Muscle layer of colon (tissue), 2 donors: Measurements from ENCODE around the gene PRDM16.
"Not testable (repeated sequence)": the region's sequence is repeated elsewhere in the genome, so short reads cannot be mapped to it uniquely, and the experiment has no call there.

Experiments used
- H3K27ac ChIP-seq: one replicate; pipeline ENCODE4 v1.7.0; 2013; ENCODE audit warnings: low read depth, mild to moderate bottlenecking, low read length, moderate library complexity
- H3K27me3 ChIP-seq, 2 donors: one replicate each; pipeline ENCODE4 v1.7.0; 2013; ENCODE audit warnings: low read length in 2 of 2, mild to moderate bottlenecking in 2 of 2; ENCODE audit not compliant: insufficient read depth in 2 of 2, control insufficient read depth in 1 of 2
- H3K36me3 ChIP-seq: one replicate; pipeline ENCODE4 v1.7.0; 2013; ENCODE audit warnings: mild to moderate bottlenecking, low read length; ENCODE audit not compliant: insufficient read depth
- H3K4me1 ChIP-seq: one replicate; pipeline ENCODE4 v1.7.0; 2013; ENCODE audit warnings: mild to moderate bottlenecking, low read length; ENCODE audit not compliant: insufficient read depth
- H3K4me3 ChIP-seq, 2 donors: one replicate each; pipeline ENCODE4 v1.7.0; 2013; ENCODE audit warnings: low read length in 2 of 2, low read depth in 1 of 2, mild to moderate bottlenecking in 1 of 2, moderate library complexity in 1 of 2
- H3K9ac ChIP-seq: one replicate; pipeline ENCODE4 v1.7.0; 2013; ENCODE audit warnings: low read length
- H3K9me3 ChIP-seq: one replicate; pipeline ENCODE4 v1.7.0; 2013; ENCODE audit warnings: mild to moderate bottlenecking, low read length
- donor health status: abdominal sarcoma.
- donor health status: Adenocarcinoma of cecum.

The PRDM16 gene

GRCh38 chr1:3080053-3080955 lies 11.3 kb downstream of the PRDM16 start:
- H3K4me1 ChIP-seq = no peaks in the 10 kb centered on the region
- H3K4me3 ChIP-seq = no peak overlapping the region
- no peak overlapping the region for H3K9ac ChIP-seq
- H3K27me3 ChIP-seq = peaks cover 0 to 37% of the 10 kb centered on the region in 2 donors
- H3K9me3 ChIP-seq = no peaks in the 10 kb centered on the region
- H3K36me3 ChIP-seq = no peaks in the 10 kb centered on the region
- H3K27ac ChIP-seq = no peak overlapping the region

- Histone ChIP-seq H3K4me3 (no peak overlapping the region), H3K9me3 (no peaks in the 10 kb centered on the region), H3K27ac (no peak overlapping the region), H3K9ac (no peak overlapping the region), H3K36me3 (no peaks in the 10 kb centered on the region), H3K4me1 (no peaks in the 10 kb centered on the region), H3K27me3 (peaks cover 0 to 28% of the 10 kb centered on the region in 2 donors)
These were observed 12.2 kb downstream of the PRDM16 start for GRCh38 chr1:3081171-3081683.

- H3K4me3 ChIP-seq = no peak overlapping the region
- no peaks in the 10 kb centered on the region for H3K36me3 ChIP-seq
- no peak overlapping the region for H3K27ac ChIP-seq
- H3K9ac ChIP-seq = no peak overlapping the region
- H3K4me1 ChIP-seq = no peaks in the 10 kb centered on the region
- H3K27me3 ChIP-seq = peaks cover 0 to 22% of the 10 kb centered on the region in 2 donors
- no peaks in the 10 kb centered on the region for H3K9me3 ChIP-seq
These were observed 13.0 kb downstream of the PRDM16 start for GRCh38 chr1:3082051-3082450.

GRCh38 chr1:3082571-3083516 lies 13.8 kb downstream of the PRDM16 start:
- no peak overlapping the region for H3K27ac ChIP-seq
- H3K36me3 ChIP-seq = no peaks in the 10 kb centered on the region
- peaks cover 0 to 16% of the 10 kb centered on the region in 2 donors for H3K27me3 ChIP-seq
- no peaks in the 10 kb centered on the region for H3K4me1 ChIP-seq
- no peak overlapping the region for H3K9ac ChIP-seq
- no peak overlapping the region for H3K4me3 ChIP-seq
- H3K9me3 ChIP-seq = no peaks in the 10 kb centered on the region

GRCh38 chr1:3084154-3084553 lies 15.2 kb downstream of the PRDM16 start:
- Histone ChIP-seq H3K27ac (no peak overlapping the region), H3K36me3 (no peaks in the 10 kb centered on the region), H3K9me3 (no peaks in the 10 kb centered on the region), H3K4me3 (no peak overlapping the region), H3K27me3 (peaks cover 0 to 7% of the 10 kb centered on the region in 2 donors), H3K9ac (no peak overlapping the region), H3K4me1 (no peaks in the 10 kb centered on the region)

- peaks cover 0 to 6% of the 10 kb centered on the region in 2 donors for H3K27me3 ChIP-seq
- H3K27ac ChIP-seq = no peak overlapping the region
- no peak overlapping the region for H3K9ac ChIP-seq
- no peaks in the 10 kb centered on the region for H3K9me3 ChIP-seq
- H3K4me3 ChIP-seq = no peak overlapping the region
- H3K4me1 ChIP-seq = no peaks in the 10 kb centered on the region
- no peaks in the 10 kb centered on the region for H3K36me3 ChIP-seq
These were observed 15.7 kb downstream of the PRDM16 start for GRCh38 chr1:3084726-3085125.

- H3K4me3 ChIP-seq = no peak overlapping the region
- H3K9me3 ChIP-seq = no peaks in the 10 kb centered on the region
These were observed 16.7 kb downstream of the PRDM16 start for GRCh38 chr1:3085721-3086120.

GRCh38 chr1:3086272-3086974 lies 17.4 kb downstream of the PRDM16 start:
- Histone ChIP-seq H3K36me3 (no peaks in the 10 kb centered on the region), H3K9ac (no peak overlapping the region), H3K4me3 (no peak overlapping the region), H3K27ac (no peak overlapping the region), H3K4me1 (no peaks in the 10 kb centered on the region), H3K9me3 (no peaks in the 10 kb centered on the region), H3K27me3 (peaks cover 0 to 10% of the 10 kb centered on the region in 2 donors)

More at GRCh38 chr1:3085721-3086120, 16.7 kb downstream of the PRDM16 start:
- Histone ChIP-seq H3K9ac (no peak overlapping the region), H3K4me1 (no peaks in the 10 kb centered on the region), H3K27me3 (peaks cover 0 to 6% of the 10 kb centered on the region in 2 donors), H3K27ac (no peak overlapping the region), H3K36me3 (no peaks in the 10 kb centered on the region)

- Histone ChIP-seq H3K27ac (no peak overlapping the region), H3K4me1 (no peaks in the 10 kb centered on the region), H3K4me3 (no peak overlapping the region), H3K27me3 (peaks cover 0 to 11% of the 10 kb centered on the region in 2 donors), H3K9me3 (no peaks in the 10 kb centered on the region), H3K9ac (no peak overlapping the region), H3K36me3 (no peaks in the 10 kb centered on the region)
These were observed 18.0 kb downstream of the PRDM16 start for GRCh38 chr1:3087049-3087448.

GRCh38 chr1:3087946-3088668 lies 19.1 kb downstream of the PRDM16 start:
- not testable (repeated sequence) for H3K27ac ChIP-seq, H3K4me1 ChIP-seq, H3K9me3 ChIP-seq, H3K36me3 ChIP-seq, H3K9ac ChIP-seq, H3K4me3 ChIP-seq
- H3K27me3 ChIP-seq = peaks cover 0 to 13% of the 10 kb centered on the region in 2 donors
